ENCODE results near the gene TIMP4.

TIMP4 gene

GRCh38 chr3:12158387-12159226 lies at the start of gene TIMP4:
TSS of gene TIMP4 (minus strand) at chr3:12158912. CDS start at chr3:12158840, 72 bp downstream.
- DNase-seq (ENCODE audit: low spot score): no peak

- no peak for DNase-seq (ENCODE audit: low spot score)
Observed at GRCh38 chr3:12205171-12205570, 46.5 kb upstream of the TIMP4 start.

GRCh38 chr3:12201813-12202212 lies 43.1 kb upstream of the TIMP4 start:
- no peak for DNase-seq (ENCODE audit: low spot score)

GRCh38 chr3:12198301-12198700 lies 39.6 kb upstream of the TIMP4 start:
- DNase-seq (ENCODE audit: low spot score): no peak

- peak; percentile 72 for DNase-seq (ENCODE audit: low spot score)
Observed at GRCh38 chr3:12197475-12197874, 38.8 kb upstream of the TIMP4 start.

GRCh38 chr3:12196684-12197083 lies 38.0 kb upstream of the TIMP4 start:
- no peak for DNase-seq (ENCODE audit: low spot score)

- DNase-seq (ENCODE audit: low spot score): no peak
Observed at GRCh38 chr3:12195231-12195630, 36.5 kb upstream of the TIMP4 start.

- DNase-seq (ENCODE audit: low spot score): peak; percentile 72
Observed at GRCh38 chr3:12194669-12195161, 36.0 kb upstream of the TIMP4 start.

- peak; percentile 82 for DNase-seq (ENCODE audit: low spot score)
Observed at GRCh38 chr3:12194209-12194608, 35.5 kb upstream of the TIMP4 start.

GRCh38 chr3:12193485-12194165 lies 34.9 kb upstream of the TIMP4 start:
- peak; percentile 90 for DNase-seq (ENCODE audit: low spot score)

- no peak for DNase-seq (ENCODE audit: low spot score)
Observed at GRCh38 chr3:12192655-12193484, 34.2 kb upstream of the TIMP4 start.

GRCh38 chr3:12192173-12192572 lies 33.5 kb upstream of the TIMP4 start:
- no peak for DNase-seq (ENCODE audit: low spot score)

GRCh38 chr3:12191559-12191958 lies 32.8 kb upstream of the TIMP4 start:
- DNase-seq (ENCODE audit: low spot score): no peak

- no peak for DNase-seq (ENCODE audit: low spot score)
Observed at GRCh38 chr3:12190832-12191231, 32.1 kb upstream of the TIMP4 start.

- no peak for DNase-seq (ENCODE audit: low spot score)
Observed at GRCh38 chr3:12190221-12190807, 31.6 kb upstream of the TIMP4 start.

- no peak for DNase-seq (ENCODE audit: low spot score)
Observed at GRCh38 chr3:12188681-12189287, 30.1 kb upstream of the TIMP4 start.

- DNase-seq (ENCODE audit: low spot score): no peak
Observed at GRCh38 chr3:12188328-12188648, 29.6 kb upstream of the TIMP4 start.

GRCh38 chr3:12187448-12188327 lies 29.0 kb upstream of the TIMP4 start:
- peak; percentile 83 for DNase-seq (ENCODE audit: low spot score)

GRCh38 chr3:12186515-12187286 lies 28.0 kb upstream of the TIMP4 start:
- no peak for DNase-seq (ENCODE audit: low spot score)

GRCh38 chr3:12186046-12186445 lies 27.3 kb upstream of the TIMP4 start:
- no peak for DNase-seq (ENCODE audit: low spot score)

Data from activated CD4-positive, alpha-beta T cell treated with anti-CD3 and anti-CD28 coated beads, Interleukin-2, Interleukin-4, amounts not matched to agents 100 ng/mL and 50 ng/mL, durations not matched to agents 16 hours and 8 hours (primary cell).